ENCODE data around the gene HYCC1.

Gene HYCC1

GRCh38 chr7:22989643-22990587 is 24.0 kb downstream of the HYCC1 start:
- H3K23ac ChIP-seq (ENCODE audit: low read length) = no peak overlapping the region
- no peak overlapping the region for H2BK120ac ChIP-seq (ENCODE audit: low read depth, low read length)
- peaks cover 3% of the 10 kb centered on the region for H3K4me1 ChIP-seq (ENCODE audit: control insufficient read depth, low read depth, low read length)
- DNase-seq = no peak
- H3K79me2 ChIP-seq (ENCODE audit: control insufficient read depth, insufficient read depth, low read length) = peaks cover 9% of the 10 kb centered on the region
- WGBS (ENCODE audit: extremely low coverage, insufficient coverage, low lambda C conversion rate) = 100% methylated on average over 1 of the region's 3 CpGs
- peak overlapping the region; percentile 51 for H3K18ac ChIP-seq (ENCODE audit: low read length)
- no peak overlapping the region for H3K27ac ChIP-seq (ENCODE audit: low read depth, low read length)
- H3K27me3 ChIP-seq (ENCODE audit: insufficient read depth, low read length, poor library complexity) = no peaks in the 10 kb centered on the region
- H3K79me1 ChIP-seq (ENCODE audit: low read length) = peaks cover 6% of the 10 kb centered on the region
- H3K36me3 ChIP-seq (ENCODE audit: control insufficient read depth, insufficient read depth, low read length) = no peaks in the 10 kb centered on the region
- H2AK5ac ChIP-seq (ENCODE audit: low read length) = no peak overlapping the region
- no peak overlapping the region for H3K56ac ChIP-seq (ENCODE audit: low read length)
- H3K4ac ChIP-seq (ENCODE audit: low read depth, low read length) = no peak overlapping the region
- H2BK5ac ChIP-seq (ENCODE audit: low read length) = no peak overlapping the region
- H3K4me2 ChIP-seq (ENCODE audit: low read length) = no peak overlapping the region
- H3K4me3 ChIP-seq (ENCODE audit: low read length) = no peak overlapping the region
- H2BK15ac ChIP-seq (replicated peaks; ENCODE audit: low read depth) = no peak overlapping the region
- no peak overlapping the region for H4K5ac ChIP-seq (ENCODE audit: low read length)
- H4K8ac ChIP-seq (ENCODE audit: low read depth, low read length) = no peak overlapping the region
- H3K9ac ChIP-seq (ENCODE audit: low read length) = no peak overlapping the region

- no peak overlapping the region for H2BK120ac ChIP-seq (ENCODE audit: low read depth, low read length)
- no peak for DNase-seq
- no peak overlapping the region for H3K27ac ChIP-seq (ENCODE audit: low read depth, low read length)
- H4K5ac ChIP-seq (ENCODE audit: low read length) = no peak overlapping the region
- H3K23ac ChIP-seq (ENCODE audit: low read length) = no peak overlapping the region
- H3K4ac ChIP-seq (ENCODE audit: low read depth, low read length) = no peak overlapping the region
- no peaks in the 10 kb centered on the region for H3K27me3 ChIP-seq (ENCODE audit: insufficient read depth, low read length, poor library complexity)
- no peak overlapping the region for H2BK5ac ChIP-seq (ENCODE audit: low read length)
- H2AK5ac ChIP-seq (ENCODE audit: low read length) = no peak overlapping the region
- WGBS (ENCODE audit: extremely low coverage, insufficient coverage, low lambda C conversion rate) = no CpG with 5 or more reads among the region's 5 CpGs
- no peaks in the 10 kb centered on the region for H3K36me3 ChIP-seq (ENCODE audit: control insufficient read depth, insufficient read depth, low read length)
- H4K8ac ChIP-seq (ENCODE audit: low read depth, low read length) = no peak overlapping the region
- H3K79me2 ChIP-seq (ENCODE audit: control insufficient read depth, insufficient read depth, low read length) = no peaks in the 10 kb centered on the region
- H3K4me1 ChIP-seq (ENCODE audit: control insufficient read depth, low read depth, low read length) = peaks cover 3% of the 10 kb centered on the region
- H3K79me1 ChIP-seq (ENCODE audit: low read length) = peaks cover 3% of the 10 kb centered on the region
- H3K18ac ChIP-seq (ENCODE audit: low read length) = no peak overlapping the region
- H2BK15ac ChIP-seq (replicated peaks; ENCODE audit: low read depth) = no peak overlapping the region
- no peak overlapping the region for H3K56ac ChIP-seq (ENCODE audit: low read length)
- H3K9ac ChIP-seq (ENCODE audit: low read length) = no peak overlapping the region
- H3K4me3 ChIP-seq (ENCODE audit: low read length) = no peak overlapping the region
- no peak overlapping the region for H3K4me2 ChIP-seq (ENCODE audit: low read length)
Observed at GRCh38 chr7:22985436-22985835, 28.5 kb downstream of the HYCC1 start.

- no peak overlapping the region for H2BK120ac ChIP-seq (ENCODE audit: low read depth, low read length)
- H2BK15ac ChIP-seq (replicated peaks; ENCODE audit: low read depth) = no peak overlapping the region
- H3K4me3 ChIP-seq (ENCODE audit: low read length) = no peak overlapping the region
- H3K79me2 ChIP-seq (ENCODE audit: control insufficient read depth, insufficient read depth, low read length) = no peaks in the 10 kb centered on the region
- no peak overlapping the region for H3K9ac ChIP-seq (ENCODE audit: low read length)
- no CpG with 5 or more reads among the region's 6 CpGs for WGBS (ENCODE audit: extremely low coverage, insufficient coverage, low lambda C conversion rate)
- no peaks in the 10 kb centered on the region for H3K36me3 ChIP-seq (ENCODE audit: control insufficient read depth, insufficient read depth, low read length)
- no peak overlapping the region for H4K5ac ChIP-seq (ENCODE audit: low read length)
- H2AK5ac ChIP-seq (ENCODE audit: low read length) = no peak overlapping the region
- no peak overlapping the region for H3K23ac ChIP-seq (ENCODE audit: low read length)
- H3K4me1 ChIP-seq (ENCODE audit: control insufficient read depth, low read depth, low read length) = no peaks in the 10 kb centered on the region
- no peak overlapping the region for H3K4ac ChIP-seq (ENCODE audit: low read depth, low read length)
- DNase-seq = peak; percentile 32
- no peak overlapping the region for H3K27ac ChIP-seq (ENCODE audit: low read depth, low read length)
- no peak overlapping the region for H3K4me2 ChIP-seq (ENCODE audit: low read length)
- H3K79me1 ChIP-seq (ENCODE audit: low read length) = peaks cover 5% of the 10 kb centered on the region
- H3K18ac ChIP-seq (ENCODE audit: low read length) = no peak overlapping the region
- no peaks in the 10 kb centered on the region for H3K27me3 ChIP-seq (ENCODE audit: insufficient read depth, low read length, poor library complexity)
- no peak overlapping the region for H3K56ac ChIP-seq (ENCODE audit: low read length)
- no peak overlapping the region for H4K8ac ChIP-seq (ENCODE audit: low read depth, low read length)
- no peak overlapping the region for H2BK5ac ChIP-seq (ENCODE audit: low read length)
Observed at GRCh38 chr7:22983257-22983855, 30.6 kb downstream of the HYCC1 start.

- H3K4me3 ChIP-seq (ENCODE audit: low read length) = no peak overlapping the region
- WGBS (ENCODE audit: extremely low coverage, insufficient coverage, low lambda C conversion rate) = no CpG with 5 or more reads among the region's 3 CpGs
- H2BK5ac ChIP-seq (ENCODE audit: low read length) = no peak overlapping the region
Observed at GRCh38 chr7:22980422-22980821, 33.5 kb downstream of the HYCC1 start.

GRCh38 chr7:22979861-22980260 is 34.1 kb downstream of the HYCC1 start:
- H2BK120ac ChIP-seq (ENCODE audit: low read depth, low read length) = no peak overlapping the region
- no peak overlapping the region for H3K18ac ChIP-seq (ENCODE audit: low read length)
- DNase-seq = no peak
- H3K4ac ChIP-seq (ENCODE audit: low read depth, low read length) = no peak overlapping the region
- no peak overlapping the region for H3K9ac ChIP-seq (ENCODE audit: low read length)
- H3K4me3 ChIP-seq (ENCODE audit: low read length) = no peak overlapping the region
- no peaks in the 10 kb centered on the region for H3K36me3 ChIP-seq (ENCODE audit: control insufficient read depth, insufficient read depth, low read length)
- no peaks in the 10 kb centered on the region for H3K27me3 ChIP-seq (ENCODE audit: insufficient read depth, low read length, poor library complexity)
- no peak overlapping the region for H3K23ac ChIP-seq (ENCODE audit: low read length)
- no peak overlapping the region for H2BK15ac ChIP-seq (replicated peaks; ENCODE audit: low read depth)
- H4K5ac ChIP-seq (ENCODE audit: low read length) = no peak overlapping the region
- H3K4me1 ChIP-seq (ENCODE audit: control insufficient read depth, low read depth, low read length) = no peaks in the 10 kb centered on the region
- no peak overlapping the region for H2AK5ac ChIP-seq (ENCODE audit: low read length)
- no peak overlapping the region for H3K27ac ChIP-seq (ENCODE audit: low read depth, low read length)
- no peak overlapping the region for H2BK5ac ChIP-seq (ENCODE audit: low read length)
- peaks cover 5% of the 10 kb centered on the region for H3K79me1 ChIP-seq (ENCODE audit: low read length)
- no peak overlapping the region for H3K56ac ChIP-seq (ENCODE audit: low read length)
- H3K79me2 ChIP-seq (ENCODE audit: control insufficient read depth, insufficient read depth, low read length) = no peaks in the 10 kb centered on the region
- H3K4me2 ChIP-seq (ENCODE audit: low read length) = no peak overlapping the region
- no CpG with 5 or more reads among the region's 1 CpG for WGBS (ENCODE audit: extremely low coverage, insufficient coverage, low lambda C conversion rate)
- no peak overlapping the region for H4K8ac ChIP-seq (ENCODE audit: low read depth, low read length)

More at GRCh38 chr7:22980422-22980821, 33.5 kb downstream of the HYCC1 start:
- Histone ChIP-seq H3K4me2 (ENCODE audit: low read length) (no peak overlapping the region), H3K4ac (ENCODE audit: low read depth, low read length) (no peak overlapping the region), H3K23ac (ENCODE audit: low read length) (no peak overlapping the region), H4K8ac (ENCODE audit: low read depth, low read length) (no peak overlapping the region), H2BK15ac (replicated peaks; ENCODE audit: low read depth) (no peak overlapping the region), H3K27ac (ENCODE audit: low read depth, low read length) (no peak overlapping the region), H3K18ac (ENCODE audit: low read length) (no peak overlapping the region), H3K79me1 (ENCODE audit: low read length) (peaks cover 5% of the 10 kb centered on the region), H2AK5ac (ENCODE audit: low read length) (no peak overlapping the region), H3K36me3 (ENCODE audit: control insufficient read depth, insufficient read depth, low read length) (no peaks in the 10 kb centered on the region), H3K27me3 (ENCODE audit: insufficient read depth, low read length, poor library complexity) (no peaks in the 10 kb centered on the region), H2BK120ac (ENCODE audit: low read depth, low read length) (no peak overlapping the region), H3K4me1 (ENCODE audit: control insufficient read depth, low read depth, low read length) (no peaks in the 10 kb centered on the region), H3K79me2 (ENCODE audit: control insufficient read depth, insufficient read depth, low read length) (no peaks in the 10 kb centered on the region), H4K5ac (ENCODE audit: low read length) (no peak overlapping the region), H3K9ac (ENCODE audit: low read length) (no peak overlapping the region), H3K56ac (ENCODE audit: low read length) (no peak overlapping the region)
- no peak for DNase-seq
